ENCODE data around the gene LRFN4. TPM values are rescaled to one million over a fixed set of nuclear protein-coding genes. Genes with fewer than 3 reads are reported as not detected.

Gene LRFN4
- total RNA-seq, 1 experiment from 2014 or later = 66.7 TPM

DNA sequence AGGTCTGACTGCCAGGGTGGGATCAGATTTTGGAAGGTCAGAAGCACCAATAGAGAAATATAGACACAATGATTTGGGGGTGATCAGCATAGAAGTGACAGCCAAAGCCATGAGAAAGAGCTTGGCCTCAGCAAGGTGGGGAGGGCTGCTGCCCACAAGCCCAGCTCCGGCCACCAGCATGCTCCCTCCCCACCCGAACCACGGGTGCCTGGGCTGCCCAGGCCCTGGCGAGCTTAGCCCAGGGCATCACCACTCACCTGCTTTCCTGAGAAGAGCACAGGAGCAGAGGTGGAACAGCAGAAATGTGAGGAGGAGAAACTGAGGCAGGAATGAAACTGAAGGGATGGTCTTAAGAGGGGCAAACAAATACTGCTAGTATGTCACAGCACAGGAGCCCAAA lies 48.8 kb downstream of the LRFN4 start:
- Histone ChIP-seq H3K56ac (ENCODE audit: insufficient read length, low read depth, low read length) (no peak overlapping the region), H2AFZ (ENCODE audit: low read length) (no peak overlapping the region), H3K23me2 (ENCODE audit: insufficient read length, low read depth, low read length, poor library complexity, severe bottlenecking) (no peaks in the 10 kb centered on the region), H3K4ac (ENCODE audit: low read depth, low read length) (no peak overlapping the region), H3K27ac (ENCODE audit: insufficient read length, low read depth, low read length) (no peak overlapping the region), H4K5ac (ENCODE audit: insufficient read length, low read depth, low read length) (no peak overlapping the region), H4K91ac (ENCODE audit: insufficient read length, low read depth, low read length) (no peak overlapping the region), H2BK5ac (ENCODE audit: insufficient read length, low read length) (no peak overlapping the region), H3K9ac (ENCODE audit: extremely low read depth, insufficient read length, low read length) (no peak overlapping the region), H2BK20ac (ENCODE audit: low read depth, low read length, poor library complexity, severe bottlenecking) (no peak overlapping the region), H4K20me1 (ENCODE audit: control insufficient read depth, insufficient read depth, insufficient read length) (no peaks in the 10 kb centered on the region), H2BK12ac (ENCODE audit: insufficient read length, low read depth, low read length) (no peak overlapping the region), H2BK120ac (ENCODE audit: low read depth, low read length, poor library complexity, severe bottlenecking) (no peak overlapping the region), H3T11ph (ENCODE audit: low read length) (no peak overlapping the region), H3K79me1 (ENCODE audit: insufficient read depth, low read depth, low read length, poor library complexity, severe bottlenecking) (no peaks in the 10 kb centered on the region), H2AK5ac (ENCODE audit: insufficient read length, low read length) (no peak overlapping the region), H3K4me2 (ENCODE audit: insufficient read depth, insufficient read length, low read length) (no peak overlapping the region), H3K23ac (ENCODE audit: insufficient read length, low read depth, low read length) (no peak overlapping the region), H3K4me1 (ENCODE audit: insufficient read depth, low read length) (peaks cover 9% of the 10 kb centered on the region; the same call in 1 of the 2 replicates), H3K9me3 (ENCODE audit: control insufficient read depth, low read depth, low read length) (no peaks in the 10 kb centered on the region), H2BK15ac (ENCODE audit: low read depth, low read length) (no peak overlapping the region), H3K79me2 (ENCODE audit: insufficient read depth, low read length) (no peaks in the 10 kb centered on the region), H3K18ac (ENCODE audit: insufficient read length, low read depth, low read length) (no peak overlapping the region), H3K14ac (ENCODE audit: insufficient read depth, low read length) (peak overlapping the region; percentile 27; the same call in 1 of the 2 replicates), H3K27me3 (ENCODE audit: insufficient read depth, low read length) (no peaks in the 10 kb centered on the region), H4K8ac (replicated peaks; ENCODE audit: insufficient read length, low read depth, low read length) (no peak overlapping the region)
- H3K27ac Mint-ChIP-seq = peak overlapping the region in 2 of 3 experiments; percentile 84 to 94; a peak in 4 of 7 replicates
- peaks cover 0 to 3% (median 0%) of the 10 kb centered on the region in 3 experiments; a peak in 1 of 7 replicates for H3K36me3 Mint-ChIP-seq (ENCODE audit: insufficient read depth in 1 of 3, low read depth in 3 of 3)
- H3K27me3 Mint-ChIP-seq (ENCODE audit: low read depth) = no peaks in the 10 kb centered on the region
- H3K4me3 Mint-ChIP-seq = peak overlapping the region in 1 of 2 experiments; percentile 1; a peak in 1 of 5 replicates
- TF ChIP-seq, protein P1, sequence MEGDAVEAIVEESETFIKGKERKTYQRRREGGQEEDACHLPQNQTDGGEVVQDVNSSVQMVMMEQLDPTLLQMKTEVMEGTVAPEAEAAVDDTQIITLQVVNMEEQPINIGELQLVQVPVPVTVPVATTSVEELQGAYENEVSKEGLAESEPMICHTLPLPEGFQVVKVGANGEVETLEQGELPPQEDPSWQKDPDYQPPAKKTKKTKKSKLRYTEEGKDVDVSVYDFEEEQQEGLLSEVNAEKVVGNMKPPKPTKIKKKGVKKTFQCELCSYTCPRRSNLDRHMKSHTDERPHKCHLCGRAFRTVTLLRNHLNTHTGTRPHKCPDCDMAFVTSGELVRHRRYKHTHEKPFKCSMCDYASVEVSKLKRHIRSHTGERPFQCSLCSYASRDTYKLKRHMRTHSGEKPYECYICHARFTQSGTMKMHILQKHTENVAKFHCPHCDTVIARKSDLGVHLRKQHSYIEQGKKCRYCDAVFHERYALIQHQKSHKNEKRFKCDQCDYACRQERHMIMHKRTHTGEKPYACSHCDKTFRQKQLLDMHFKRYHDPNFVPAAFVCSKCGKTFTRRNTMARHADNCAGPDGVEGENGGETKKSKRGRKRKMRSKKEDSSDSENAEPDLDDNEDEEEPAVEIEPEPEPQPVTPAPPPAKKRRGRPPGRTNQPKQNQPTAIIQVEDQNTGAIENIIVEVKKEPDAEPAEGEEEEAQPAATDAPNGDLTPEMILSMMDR (conservative IDR thresholded peaks at IDR 0.05) = no peak
- H3K4me1 Mint-ChIP-seq = peaks cover 59 to 64% of the 10 kb centered on the region in 2 experiments
- no peak for DNase-seq
- WGBS (ENCODE audit: extremely low coverage, insufficient read length, low lambda C conversion rate) = no CpG with 5 or more reads among the region's 4 CpGs
- H3K9me3 Mint-ChIP-seq = no peaks in the 10 kb centered on the region

All from H9 (cell line).